ENCODE data around the gene MTMR3.
"Not testable (repeated sequence)": the region's sequence is repeated elsewhere in the genome, so short reads cannot be mapped to it uniquely, and the experiment has no call there.

MTMR3 gene

DNA sequence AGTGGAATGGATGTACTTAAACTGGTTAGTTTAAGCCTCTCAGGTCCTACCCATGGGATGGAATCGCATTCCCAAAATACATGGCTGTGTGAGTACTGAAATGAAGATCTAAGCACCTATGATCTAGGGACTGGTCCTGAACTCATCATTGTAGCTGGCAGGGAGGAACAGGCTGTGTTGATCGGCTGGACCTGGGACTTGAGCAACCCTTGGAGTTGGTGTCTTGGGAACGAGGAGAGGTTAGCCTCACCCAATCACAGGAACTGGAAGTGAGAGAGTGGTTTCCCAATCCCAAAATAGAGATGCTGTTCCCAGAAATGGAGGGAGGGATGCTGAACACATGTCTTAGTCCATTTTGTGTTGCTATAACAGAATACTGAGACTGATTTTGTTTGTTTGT is 28.5 kb upstream of the MTMR3 start:
- H3K36me3 Mint-ChIP-seq (ENCODE audit: low read depth) = no peaks in the 10 kb centered on the region
- no peak for DNase-seq
- H3K9me3 Mint-ChIP-seq = no peaks in the 10 kb centered on the region

DNA sequence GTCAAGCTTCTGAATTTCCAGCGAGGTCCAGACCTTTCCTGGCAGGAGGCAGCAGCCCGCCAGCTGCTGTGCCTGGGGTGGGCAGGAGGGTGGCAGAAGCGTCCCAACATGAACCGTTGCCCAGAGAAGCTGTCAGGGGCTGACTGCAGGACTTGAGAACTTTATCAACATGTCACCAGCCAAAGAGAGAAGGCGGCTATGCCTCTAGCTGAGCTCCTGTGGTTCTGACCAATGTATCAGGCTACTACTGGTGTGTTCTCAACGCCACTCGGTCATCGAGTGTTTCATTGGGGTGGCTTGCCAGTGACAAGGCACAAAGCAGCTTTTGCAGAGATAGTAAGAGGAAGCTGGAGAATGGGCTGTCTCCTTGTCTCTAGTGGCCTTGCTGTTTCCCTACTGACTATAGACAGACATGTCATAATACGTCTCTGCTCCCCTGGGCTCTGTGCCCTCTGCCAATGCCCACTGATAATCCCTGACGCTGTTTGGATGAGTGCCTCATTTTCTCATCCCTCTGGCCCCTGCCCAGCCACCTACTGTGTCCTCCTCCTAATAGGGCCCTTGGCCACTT is 27.3 kb upstream of the MTMR3 start:
- no peaks in the 10 kb centered on the region for H3K9me3 Mint-ChIP-seq
- no peak overlapping the region for H3K4me3 Mint-ChIP-seq
- H3K27ac Mint-ChIP-seq = no peak overlapping the region
- H3K4me1 Mint-ChIP-seq = no peaks in the 10 kb centered on the region
- TF ChIP-seq, protein P1, sequence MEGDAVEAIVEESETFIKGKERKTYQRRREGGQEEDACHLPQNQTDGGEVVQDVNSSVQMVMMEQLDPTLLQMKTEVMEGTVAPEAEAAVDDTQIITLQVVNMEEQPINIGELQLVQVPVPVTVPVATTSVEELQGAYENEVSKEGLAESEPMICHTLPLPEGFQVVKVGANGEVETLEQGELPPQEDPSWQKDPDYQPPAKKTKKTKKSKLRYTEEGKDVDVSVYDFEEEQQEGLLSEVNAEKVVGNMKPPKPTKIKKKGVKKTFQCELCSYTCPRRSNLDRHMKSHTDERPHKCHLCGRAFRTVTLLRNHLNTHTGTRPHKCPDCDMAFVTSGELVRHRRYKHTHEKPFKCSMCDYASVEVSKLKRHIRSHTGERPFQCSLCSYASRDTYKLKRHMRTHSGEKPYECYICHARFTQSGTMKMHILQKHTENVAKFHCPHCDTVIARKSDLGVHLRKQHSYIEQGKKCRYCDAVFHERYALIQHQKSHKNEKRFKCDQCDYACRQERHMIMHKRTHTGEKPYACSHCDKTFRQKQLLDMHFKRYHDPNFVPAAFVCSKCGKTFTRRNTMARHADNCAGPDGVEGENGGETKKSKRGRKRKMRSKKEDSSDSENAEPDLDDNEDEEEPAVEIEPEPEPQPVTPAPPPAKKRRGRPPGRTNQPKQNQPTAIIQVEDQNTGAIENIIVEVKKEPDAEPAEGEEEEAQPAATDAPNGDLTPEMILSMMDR (IDR thresholded peaks at IDR 0.05) = no peak
- DNase-seq = no peak
- peaks cover 3% of the 10 kb centered on the region for H3K27me3 Mint-ChIP-seq (ENCODE audit: low read depth, poor library complexity)
- no peaks in the 10 kb centered on the region for H3K36me3 Mint-ChIP-seq (ENCODE audit: low read depth)

More for the DNA sequence above, 28.5 kb upstream of the MTMR3 start:
- Mint-ChIP-seq H3K4me1 (no peaks in the 10 kb centered on the region), H3K27me3 (ENCODE audit: low read depth, poor library complexity) (peaks cover 3% of the 10 kb centered on the region), H3K27ac (no peak overlapping the region), H3K4me3 (no peak overlapping the region)
- TF ChIP-seq, protein P1 (IDR thresholded peaks at IDR 0.05) = no peak

DNA sequence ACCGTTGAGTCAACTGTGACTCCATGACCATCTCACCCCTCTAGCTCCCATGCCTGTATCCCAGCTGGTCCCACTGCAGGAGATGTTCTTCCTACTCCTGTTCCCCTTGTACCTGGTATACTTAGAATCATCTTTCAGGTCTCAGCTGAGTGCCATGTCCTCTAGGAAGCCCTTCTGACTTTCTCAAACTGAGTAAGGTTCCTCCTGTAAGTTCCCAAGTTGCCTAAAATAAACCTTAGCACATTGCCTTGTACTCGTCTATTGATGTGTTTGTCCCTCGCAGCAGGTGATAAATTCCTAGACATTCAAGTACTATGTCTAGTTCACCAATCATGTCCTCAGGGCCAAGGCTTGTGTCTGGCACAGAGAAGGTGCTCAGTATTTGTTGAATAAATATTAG is 26.5 kb upstream of the MTMR3 start:
- no peak for DNase-seq
- Mint-ChIP-seq H3K9me3 (no peaks in the 10 kb centered on the region), H3K27me3 (ENCODE audit: low read depth, poor library complexity) (peaks cover 3% of the 10 kb centered on the region), H3K4me3 (no peak overlapping the region), H3K4me1 (no peaks in the 10 kb centered on the region), H3K36me3 (ENCODE audit: low read depth) (no peaks in the 10 kb centered on the region), H3K27ac (no peak overlapping the region)
- TF ChIP-seq, protein P1 (IDR thresholded peaks at IDR 0.05) = no peak

DNA sequence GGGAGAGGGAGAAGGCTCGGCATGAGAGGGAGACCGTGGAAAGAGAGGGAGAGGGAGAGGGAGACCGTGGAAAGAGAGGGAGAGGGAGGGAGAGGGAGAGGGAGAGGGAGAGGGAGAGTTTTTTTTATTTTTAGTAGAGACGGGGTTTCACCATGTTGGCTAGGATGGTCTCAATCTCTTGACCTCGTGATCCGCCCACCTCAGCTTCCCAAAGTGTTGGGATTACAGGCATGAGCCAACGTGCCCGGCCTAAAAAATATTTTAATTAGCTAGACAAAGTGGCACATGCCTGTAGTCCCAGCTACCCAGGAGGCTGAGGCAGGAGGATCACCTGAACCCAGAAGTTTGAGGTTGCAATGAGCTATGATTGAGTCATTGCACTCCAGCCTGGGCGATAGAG is 23.9 kb upstream of the MTMR3 start:
- H3K9me3 Mint-ChIP-seq; H3K4me1 Mint-ChIP-seq; H3K27ac Mint-ChIP-seq; H3K36me3 Mint-ChIP-seq (ENCODE audit: low read depth); H3K4me3 Mint-ChIP-seq; DNase-seq; H3K27me3 Mint-ChIP-seq (ENCODE audit: low read depth, poor library complexity): not testable (repeated sequence)

DNA sequence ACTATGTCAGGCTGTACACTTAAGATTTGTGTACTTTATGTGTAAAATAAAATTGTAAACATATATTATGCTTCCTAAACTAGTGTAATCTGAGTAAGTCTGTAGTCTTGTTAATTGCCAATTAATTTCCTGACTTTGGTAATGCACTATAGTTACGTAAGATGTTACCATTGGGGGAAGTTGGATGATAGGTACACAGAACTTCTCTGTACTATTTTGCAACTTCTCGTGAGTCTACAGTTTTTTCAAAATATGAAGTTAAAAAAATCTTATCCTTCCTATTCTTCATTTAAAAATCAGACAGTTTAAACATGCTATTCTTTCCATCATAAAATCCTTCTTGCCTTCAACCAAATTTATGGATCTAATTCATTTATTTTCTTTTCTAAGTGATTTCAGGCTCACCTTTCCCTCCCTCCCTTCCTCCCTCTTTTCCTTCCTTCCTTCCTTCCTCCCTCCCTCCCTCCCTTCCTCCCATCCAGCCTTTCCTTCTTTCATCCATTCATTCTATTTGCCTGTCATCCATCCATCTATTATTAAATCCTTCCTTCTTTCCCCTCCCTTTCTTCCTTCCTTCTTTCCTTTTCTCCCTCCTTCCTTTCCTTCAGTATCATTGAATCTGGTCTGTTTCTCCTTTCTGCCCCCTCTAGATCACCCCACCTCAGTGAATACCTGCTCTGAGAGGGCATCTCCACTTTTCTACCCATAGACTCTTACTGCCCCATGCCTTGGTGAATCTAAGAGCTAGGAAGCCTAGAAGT is 22.8 kb upstream of the MTMR3 start:
- Mint-ChIP-seq H3K36me3 (ENCODE audit: low read depth) (no peaks in the 10 kb centered on the region), H3K27me3 (ENCODE audit: low read depth, poor library complexity) (peaks cover 2% of the 10 kb centered on the region), H3K4me1 (peaks cover 3% of the 10 kb centered on the region), H3K27ac (no peak overlapping the region), H3K4me3 (no peak overlapping the region), H3K9me3 (no peaks in the 10 kb centered on the region)
- TF ChIP-seq, protein P1 (IDR thresholded peaks at IDR 0.05) = no peak
- no peak for DNase-seq

DNA sequence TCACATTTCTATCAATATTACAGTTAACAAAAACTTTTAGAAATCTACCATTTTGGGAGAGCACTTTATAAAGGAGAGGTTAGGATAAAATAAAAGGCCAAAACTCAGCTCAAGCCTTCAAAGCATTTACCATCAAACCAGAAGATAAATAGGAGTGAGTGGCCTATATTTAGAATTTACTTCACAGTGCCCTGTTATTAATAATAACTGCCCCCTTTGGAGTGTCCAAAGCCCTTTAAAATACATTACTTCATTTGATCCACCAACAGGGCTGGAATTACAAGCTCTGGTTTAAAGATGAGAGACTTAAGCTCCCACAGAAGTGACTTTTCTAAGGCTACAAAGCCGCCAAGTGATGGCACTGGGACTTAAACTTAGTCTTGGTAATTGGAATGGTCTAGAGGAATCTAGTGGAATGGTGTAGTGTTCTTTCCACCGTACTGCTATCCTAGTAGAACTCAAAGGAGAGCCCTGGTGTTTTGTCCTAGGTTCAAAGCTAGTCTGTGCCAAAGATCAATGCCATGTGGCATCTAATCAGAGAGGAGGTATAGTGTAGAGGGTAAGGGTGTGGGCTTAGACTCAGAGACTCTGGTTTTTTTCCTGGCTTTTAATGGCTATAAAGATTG is 21.2 kb upstream of the MTMR3 start:
- no peak overlapping the region for H3K4me3 Mint-ChIP-seq
- H3K36me3 Mint-ChIP-seq (ENCODE audit: low read depth) = no peaks in the 10 kb centered on the region
- peaks cover 3% of the 10 kb centered on the region for H3K27me3 Mint-ChIP-seq (ENCODE audit: low read depth, poor library complexity)
- TF ChIP-seq, protein P1 (IDR thresholded peaks at IDR 0.05) = no peak
- peaks cover 12% of the 10 kb centered on the region for H3K4me1 Mint-ChIP-seq
- no peak overlapping the region for H3K27ac Mint-ChIP-seq
- DNase-seq = no peak
- no peaks in the 10 kb centered on the region for H3K9me3 Mint-ChIP-seq

DNA sequence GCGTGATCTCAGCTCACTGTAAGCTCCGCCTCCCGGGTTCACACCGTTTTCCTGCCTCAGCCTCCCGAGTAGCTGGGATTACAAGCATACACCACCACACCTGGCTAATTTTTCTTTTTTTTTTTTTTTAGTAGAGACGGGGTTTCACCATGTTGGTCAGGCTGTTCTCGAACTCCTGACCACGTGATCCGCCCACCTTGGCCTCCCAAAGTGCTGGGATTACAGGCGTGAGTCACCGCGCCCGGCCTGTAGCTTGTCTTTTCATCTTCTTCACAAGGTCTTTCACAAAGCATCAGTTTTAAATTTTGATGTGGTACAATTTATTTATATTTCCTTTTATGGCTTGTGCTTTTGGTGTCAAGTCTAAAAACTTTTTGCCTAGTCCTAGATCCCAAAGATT is 17.4 kb upstream of the MTMR3 start:
- not testable (repeated sequence) for H3K9me3 Mint-ChIP-seq; H3K36me3 Mint-ChIP-seq (ENCODE audit: low read depth); H3K27ac Mint-ChIP-seq; DNase-seq; H3K4me3 Mint-ChIP-seq; H3K27me3 Mint-ChIP-seq (ENCODE audit: low read depth, poor library complexity)
- peaks cover 23% of the 10 kb centered on the region for H3K4me1 Mint-ChIP-seq
